Measurements from ENCODE around the gene SEMA3E.

Gene SEMA3E

DNA sequence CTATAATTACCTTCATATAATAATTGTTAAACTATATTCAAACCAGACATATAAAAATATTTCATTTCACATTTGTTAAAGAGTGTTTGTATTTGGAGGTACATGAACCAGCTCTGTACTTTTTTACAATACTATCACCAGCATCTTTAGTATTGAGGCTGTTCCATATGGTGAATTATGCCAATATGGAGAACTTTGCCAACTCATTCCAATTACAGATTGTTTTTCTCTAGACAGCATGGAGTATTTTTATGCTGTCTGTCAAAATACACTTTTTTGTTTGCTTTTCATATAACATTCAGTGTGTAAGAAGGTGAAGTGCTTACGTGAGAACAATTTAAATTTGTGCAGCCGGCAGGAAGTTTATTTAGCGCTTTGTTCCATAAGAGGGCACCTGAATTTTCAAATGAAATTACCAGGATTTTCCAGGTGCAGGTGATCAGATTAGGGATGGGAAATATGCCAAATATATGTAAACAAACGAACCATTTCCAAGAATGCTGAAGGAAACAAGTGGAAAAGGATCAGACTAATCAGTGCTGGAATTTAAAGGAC is 54.9 kb downstream of the SEMA3E start:
- H3K4me3 ChIP-seq (replicated peaks; ENCODE audit: low read depth, low read length) = no peak overlapping the region
- DNase-seq (ENCODE audit: low read depth) = no peak
- TF ChIP-seq, protein P1, sequence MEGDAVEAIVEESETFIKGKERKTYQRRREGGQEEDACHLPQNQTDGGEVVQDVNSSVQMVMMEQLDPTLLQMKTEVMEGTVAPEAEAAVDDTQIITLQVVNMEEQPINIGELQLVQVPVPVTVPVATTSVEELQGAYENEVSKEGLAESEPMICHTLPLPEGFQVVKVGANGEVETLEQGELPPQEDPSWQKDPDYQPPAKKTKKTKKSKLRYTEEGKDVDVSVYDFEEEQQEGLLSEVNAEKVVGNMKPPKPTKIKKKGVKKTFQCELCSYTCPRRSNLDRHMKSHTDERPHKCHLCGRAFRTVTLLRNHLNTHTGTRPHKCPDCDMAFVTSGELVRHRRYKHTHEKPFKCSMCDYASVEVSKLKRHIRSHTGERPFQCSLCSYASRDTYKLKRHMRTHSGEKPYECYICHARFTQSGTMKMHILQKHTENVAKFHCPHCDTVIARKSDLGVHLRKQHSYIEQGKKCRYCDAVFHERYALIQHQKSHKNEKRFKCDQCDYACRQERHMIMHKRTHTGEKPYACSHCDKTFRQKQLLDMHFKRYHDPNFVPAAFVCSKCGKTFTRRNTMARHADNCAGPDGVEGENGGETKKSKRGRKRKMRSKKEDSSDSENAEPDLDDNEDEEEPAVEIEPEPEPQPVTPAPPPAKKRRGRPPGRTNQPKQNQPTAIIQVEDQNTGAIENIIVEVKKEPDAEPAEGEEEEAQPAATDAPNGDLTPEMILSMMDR (IDR thresholded peaks at IDR 0.05; ENCODE audit: low read length, missing control alignments) = no peak

DNA sequence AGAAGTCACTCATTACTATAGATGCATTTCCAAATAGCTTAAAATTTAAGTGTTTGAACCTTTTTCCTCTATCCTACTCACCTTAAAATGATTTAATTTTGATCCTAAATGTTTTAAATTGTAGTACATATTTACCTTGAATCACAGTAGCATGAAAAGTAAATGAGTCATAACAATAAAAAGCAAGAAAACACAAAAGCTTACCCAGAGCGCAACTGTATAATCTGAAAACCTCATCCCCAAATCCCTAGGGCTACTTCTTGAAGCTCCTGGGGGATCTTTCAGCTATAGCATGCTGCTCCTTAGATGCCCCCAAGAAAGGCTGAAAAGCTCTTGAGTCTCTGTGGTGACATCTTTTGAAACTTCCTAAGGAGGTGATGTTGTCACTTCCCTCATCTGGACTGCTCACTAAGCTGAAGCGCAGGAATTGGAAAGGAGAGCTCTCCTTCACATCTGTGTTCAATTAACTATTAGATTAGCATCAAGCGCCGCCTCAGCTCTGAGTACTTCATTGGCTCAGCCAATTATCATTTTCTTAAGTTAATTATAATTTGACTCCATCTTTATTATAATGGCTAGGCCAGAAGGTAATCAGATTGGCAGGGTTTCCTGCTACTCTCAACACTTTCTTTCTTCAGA is 60.2 kb downstream of the SEMA3E start:
- TF ChIP-seq, protein P1 (IDR thresholded peaks at IDR 0.05; ENCODE audit: low read length, missing control alignments) = no peak
- no peak overlapping the region for H3K4me3 ChIP-seq (replicated peaks; ENCODE audit: low read depth, low read length)
- DNase-seq (ENCODE audit: low read depth) = no peak

DNA sequence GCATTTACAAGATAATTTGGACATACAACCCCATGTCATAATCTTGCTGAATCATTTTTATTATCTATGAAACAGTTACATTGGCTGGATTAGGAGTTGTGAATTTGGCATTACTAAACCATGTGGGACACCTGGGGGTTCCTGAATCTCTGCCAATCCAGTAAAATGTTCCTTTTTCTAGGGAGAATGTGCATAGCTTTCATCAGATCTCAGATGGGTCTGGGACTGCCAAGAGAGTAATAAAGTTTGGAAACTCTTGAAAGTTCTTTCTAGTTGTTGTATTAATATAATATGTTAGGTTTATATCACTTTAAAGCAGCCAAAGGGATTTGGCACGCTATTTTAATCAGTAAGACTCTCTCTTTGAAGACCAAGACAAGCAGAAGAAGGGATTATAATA is 62.7 kb downstream of the SEMA3E start:
- H3K4me3 ChIP-seq (replicated peaks; ENCODE audit: low read depth, low read length) = no peak overlapping the region
- TF ChIP-seq, protein P1 (IDR thresholded peaks at IDR 0.05; ENCODE audit: low read length, missing control alignments) = no peak
- DNase-seq (ENCODE audit: low read depth) = no peak

DNA sequence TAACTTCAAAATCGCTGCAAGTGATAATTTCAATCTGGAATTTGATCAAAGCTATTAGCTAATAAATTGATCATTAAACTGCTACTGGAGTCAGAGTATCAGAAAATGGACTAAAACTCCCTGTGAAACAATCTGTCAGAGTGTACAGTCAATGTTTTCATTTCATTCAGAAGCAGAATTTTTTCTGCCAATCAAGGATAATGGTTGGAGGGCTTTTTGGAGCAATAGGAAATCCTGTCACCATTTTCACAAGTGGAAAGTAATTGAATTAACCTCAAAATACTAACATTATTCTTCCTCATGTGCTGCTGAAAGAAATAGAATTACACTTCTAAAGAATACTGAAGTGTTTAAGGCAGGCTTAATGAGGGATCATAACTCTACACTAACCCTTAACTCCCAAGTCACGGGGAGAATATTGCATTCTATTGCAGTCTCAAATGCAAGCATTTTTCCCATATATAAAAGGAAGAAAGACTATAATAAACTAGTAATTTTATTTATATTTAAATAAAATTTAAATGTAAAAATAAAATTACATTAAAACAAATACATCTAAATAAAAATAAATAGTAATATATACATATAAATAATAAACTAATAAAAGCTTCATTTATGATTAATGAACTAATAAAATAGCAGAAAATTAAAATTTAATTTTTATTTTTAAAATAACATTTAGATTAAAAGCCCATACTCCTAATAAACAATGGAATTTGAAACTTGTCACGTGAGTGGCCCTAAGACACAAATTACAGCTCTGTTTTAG is 67.1 kb downstream of the SEMA3E start:
- no peak overlapping the region for H3K4me3 ChIP-seq (replicated peaks; ENCODE audit: low read depth, low read length)
- DNase-seq (ENCODE audit: low read depth) = no peak
- TF ChIP-seq, protein P1 (IDR thresholded peaks at IDR 0.05; ENCODE audit: low read length, missing control alignments) = no peak

DNA sequence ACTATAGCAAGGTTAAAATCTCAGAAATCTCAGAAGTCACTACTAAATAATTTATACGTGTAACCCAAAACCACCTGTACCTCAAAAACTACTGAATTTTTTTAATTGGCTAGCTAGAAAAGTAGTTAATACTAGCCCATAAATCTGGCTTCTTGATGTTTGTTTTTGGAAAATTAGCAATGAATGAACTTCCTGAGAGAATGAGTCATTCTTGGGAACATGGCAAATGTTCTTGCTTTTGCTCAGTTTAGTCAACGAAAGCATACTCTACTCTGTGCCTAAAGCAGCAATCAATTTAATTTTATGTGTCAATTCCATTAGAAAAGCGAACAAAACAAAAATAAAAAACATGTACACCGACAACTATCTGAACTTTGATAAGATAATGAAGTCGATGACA is 69.2 kb downstream of the SEMA3E start:
- TF ChIP-seq, protein P1 (IDR thresholded peaks at IDR 0.05; ENCODE audit: low read length, missing control alignments) = no peak
- H3K4me3 ChIP-seq (replicated peaks; ENCODE audit: low read depth, low read length) = no peak overlapping the region
- DNase-seq (ENCODE audit: low read depth) = peak; percentile 40

DNA sequence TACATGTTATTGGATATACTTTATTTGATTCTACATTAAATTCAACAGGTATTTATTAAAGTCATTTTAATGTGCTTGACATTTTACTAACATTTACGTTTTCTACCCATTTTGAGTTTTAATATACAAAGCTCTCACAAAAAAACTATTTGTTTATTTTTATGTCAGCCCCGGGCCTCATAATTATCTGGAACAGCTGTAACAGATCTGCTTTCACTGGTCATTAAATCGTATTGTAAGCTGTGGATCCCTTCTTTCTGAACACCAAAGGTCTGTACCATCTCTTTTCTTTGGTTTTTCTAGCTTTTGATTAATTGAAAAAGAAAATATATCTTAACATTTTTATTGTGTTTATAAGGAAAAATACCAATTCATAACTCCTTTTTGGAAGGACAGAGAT is 73.5 kb downstream of the SEMA3E start:
- H3K4me3 ChIP-seq (replicated peaks; ENCODE audit: low read depth, low read length) = no peak overlapping the region
- DNase-seq (ENCODE audit: low read depth) = no peak
- TF ChIP-seq, protein P1 (IDR thresholded peaks at IDR 0.05; ENCODE audit: low read length, missing control alignments) = no peak

All from fibroblast of pulmonary artery (primary cell).